ENCODE results near the gene SCFD1.
"Not testable (repeated sequence)": the region's sequence is repeated elsewhere in the genome, so short reads cannot be mapped to it uniquely, and the experiment has no call there.

Gene SCFD1

GRCh38 chr14:30621940-30622830 is at the start of gene SCFD1:
Gene SCFD1 (plus strand): TSS chr14:30622319. CDS start chr14:30622339, 20 bp downstream.
- peak; percentile 81 to 92 for DNase-seq (ENCODE audit: low read depth in 2 of 2)

- no peak for DNase-seq (ENCODE audit: low read depth in 2 of 2)
Measured at GRCh38 chr14:30572771-30573170, 49.3 kb upstream of the SCFD1 start.

GRCh38 chr14:30573226-30573814 is 48.8 kb upstream of the SCFD1 start:
- no peak for DNase-seq (ENCODE audit: low read depth in 2 of 2)

GRCh38 chr14:30573966-30574365 is 48.2 kb upstream of the SCFD1 start:
- DNase-seq (ENCODE audit: low read depth in 2 of 2): no peak

- DNase-seq (ENCODE audit: low read depth in 2 of 2): not testable (repeated sequence)
Measured at GRCh38 chr14:30574777-30575176, 47.3 kb upstream of the SCFD1 start.

GRCh38 chr14:30576333-30576732 is 45.8 kb upstream of the SCFD1 start:
- DNase-seq (ENCODE audit: low read depth in 2 of 2): not testable (repeated sequence)

GRCh38 chr14:30580616-30581282 is 41.4 kb upstream of the SCFD1 start:
- no peak for DNase-seq (ENCODE audit: low read depth in 2 of 2)

GRCh38 chr14:30581283-30581625 is 40.9 kb upstream of the SCFD1 start:
- DNase-seq (ENCODE audit: low read depth in 2 of 2): no peak

GRCh38 chr14:30582376-30582775 is 39.7 kb upstream of the SCFD1 start:
- DNase-seq (ENCODE audit: low read depth in 2 of 2): no peak

GRCh38 chr14:30584058-30584630 is 38.0 kb upstream of the SCFD1 start:
- DNase-seq (ENCODE audit: low read depth in 2 of 2): no peak

- no peak for DNase-seq (ENCODE audit: low read depth in 2 of 2)
Measured at GRCh38 chr14:30585204-30585603, 36.9 kb upstream of the SCFD1 start.

- no peak for DNase-seq (ENCODE audit: low read depth in 2 of 2)
Measured at GRCh38 chr14:30587141-30587540, 35.0 kb upstream of the SCFD1 start.

GRCh38 chr14:30588873-30589272 is 33.2 kb upstream of the SCFD1 start:
- DNase-seq (ENCODE audit: low read depth in 2 of 2): no peak

GRCh38 chr14:30596935-30597334 is 25.2 kb upstream of the SCFD1 start:
- no peak for DNase-seq (ENCODE audit: low read depth in 2 of 2)

- no peak for DNase-seq (ENCODE audit: low read depth in 2 of 2)
Measured at GRCh38 chr14:30597504-30597903, 24.6 kb upstream of the SCFD1 start.

GRCh38 chr14:30600922-30601918 is 20.9 kb upstream of the SCFD1 start:
- no peak for DNase-seq (ENCODE audit: low read depth in 2 of 2)

- DNase-seq (ENCODE audit: low read depth in 2 of 2): no peak
Measured at GRCh38 chr14:30603402-30603801, 18.7 kb upstream of the SCFD1 start.

GRCh38 chr14:30604696-30605095 is 17.4 kb upstream of the SCFD1 start:
- DNase-seq (ENCODE audit: low read depth in 2 of 2): not testable (repeated sequence)

GRCh38 chr14:30607156-30607780 is 14.9 kb upstream of the SCFD1 start:
- no peak for DNase-seq (ENCODE audit: low read depth in 2 of 2)

GRCh38 chr14:30608533-30609006 is 13.5 kb upstream of the SCFD1 start:
- DNase-seq (ENCODE audit: low read depth in 2 of 2): no peak
